Thymus (tissue), 11 donors: Measurements from ENCODE around the gene TLR5. TPM values are rescaled to one million over a fixed set of nuclear protein-coding genes. Genes with fewer than 3 reads are reported as not detected.

Experiments
- DNase-seq, 9 donors: peaks; one replicate each; pipeline ENCODE4 v3.0.0-alpha.2; 2013; ENCODE audit warnings: low spot score in 9 of 9, low read depth in 6 of 9, missing footprints in 1 of 9
- H3K27ac ChIP-seq, 2 donors: one replicate each; pipeline ENCODE4 v1.5.1; 2013; ENCODE audit warnings: control low read depth in 1 of 2, low read depth in 1 of 2, low read length in 1 of 2, mild to moderate bottlenecking in 1 of 2, moderate library complexity in 1 of 2
- H3K27me3 ChIP-seq, 2 donors: one replicate each; pipeline ENCODE4 v1.5.1; 2013; ENCODE audit warnings: low read length in 1 of 2; ENCODE audit not compliant: control insufficient read depth in 2 of 2, insufficient read depth in 1 of 2
- H3K36me3 ChIP-seq, 2 donors: one replicate each; pipeline ENCODE4 v1.5.1; 2013; ENCODE audit warnings: low read length in 1 of 2, mild to moderate bottlenecking in 1 of 2, moderate library complexity in 1 of 2; ENCODE audit not compliant: control insufficient read depth in 2 of 2, insufficient read depth in 2 of 2
- H3K4me1 ChIP-seq, 2 donors: one replicate each; pipeline ENCODE4 v1.5.1; 2013; ENCODE audit warnings: low read length in 2 of 2; ENCODE audit not compliant: control insufficient read depth in 2 of 2, insufficient read depth in 2 of 2
- H3K4me3 ChIP-seq, 2 donors: one replicate each; pipeline ENCODE4 v1.5.1; 2013; ENCODE audit warnings: low read length in 2 of 2, control low read depth in 1 of 2, mild to moderate bottlenecking in 1 of 2
- H3K9me3 ChIP-seq, 2 donors: one replicate each; pipeline ENCODE4 v1.5.1; 2013; ENCODE audit warnings: low read length in 1 of 2, mild to moderate bottlenecking in 1 of 2; ENCODE audit not compliant: control insufficient read depth in 2 of 2, insufficient read depth in 1 of 2
- WGBS: extraction: QIAGEN DNeasy Blood & Tissue Kit; methylation state at CpG from one replicate; pipeline ENCODE4 v1.1.7; 2013; 5-methylcytosine and 5-hydroxymethylcytosine counted together
- polyA plus RNA-seq: library from polyadenylated mRNA; stranded (reverse); fragments of 200-250 nt; gene quantifications from one replicate; pipeline ENCODE4 v1.2.3, GENCODE V29; 2013
- total RNA-seq: library from RNA; stranded (reverse); fragments of 120-200 nt; gene quantifications from one replicate; pipeline ENCODE4 v1.2.4, GENCODE V29; 2013
- donor health status: healthy.

Gene TLR5
- total and polyA plus RNA-seq, 2 donors, result 3.4 to 3.5 TPM

- WGBS, result 92% methylated on average over 10 of the region's 10 CpGs
- Histone ChIP-seq H3K36me3 (no peaks in the 10 kb centered on the region), H3K4me1 (no peaks in the 10 kb centered on the region), H3K9me3 (no peaks in the 10 kb centered on the region), H3K27ac (no peak overlapping the region), H3K4me3 (no peak overlapping the region), H3K27me3 (peaks cover 0 to 2% of the 10 kb centered on the region in 2 donors)
- no peak for DNase-seq
These were observed 68.4 kb downstream of the TLR5 start for GRCh38 chr1:223074445-223075300.

- Histone ChIP-seq H3K36me3 (no peaks in the 10 kb centered on the region), H3K27me3 (no peaks in the 10 kb centered on the region), H3K9me3 (no peaks in the 10 kb centered on the region), H3K4me3 (no peak overlapping the region), H3K27ac (no peak overlapping the region), H3K4me1 (no peaks in the 10 kb centered on the region)
- no peak for DNase-seq
- 95% methylated on average over 4 of the region's 4 CpGs for WGBS
These were observed 74.0 kb downstream of the TLR5 start for GRCh38 chr1:223068900-223069665.

- WGBS, result 98% methylated on average over 6 of the region's 6 CpGs
- no peak for DNase-seq
These were observed 75.1 kb downstream of the TLR5 start for GRCh38 chr1:223067914-223068313.

GRCh38 chr1:223066415-223066814 lies 76.6 kb downstream of the TLR5 start:
- DNase-seq, result no peak
- H3K36me3 ChIP-seq, result no peaks in the 10 kb centered on the region
- no peak overlapping the region for H3K4me3 ChIP-seq
- H3K27ac ChIP-seq, result no peak overlapping the region
- H3K4me1 ChIP-seq, result no peaks in the 10 kb centered on the region
- no peaks in the 10 kb centered on the region for H3K27me3 ChIP-seq
- no peaks in the 10 kb centered on the region for H3K9me3 ChIP-seq
- 88% methylated on average over 5 of the region's 5 CpGs for WGBS

More at GRCh38 chr1:223067914-223068313, 75.1 kb downstream of the TLR5 start:
- Histone ChIP-seq H3K36me3 (no peaks in the 10 kb centered on the region), H3K27ac (no peak overlapping the region), H3K4me1 (no peaks in the 10 kb centered on the region), H3K27me3 (no peaks in the 10 kb centered on the region), H3K4me3 (no peak overlapping the region), H3K9me3 (no peaks in the 10 kb centered on the region)

GRCh38 chr1:223062177-223062576 lies 80.9 kb downstream of the TLR5 start:
- Histone ChIP-seq H3K9me3 (no peaks in the 10 kb centered on the region), H3K27me3 (no peaks in the 10 kb centered on the region), H3K36me3 (no peaks in the 10 kb centered on the region), H3K27ac (no peak overlapping the region), H3K4me3 (no peak overlapping the region), H3K4me1 (no peaks in the 10 kb centered on the region)
- 86% methylated on average over 3 of the region's 3 CpGs for WGBS
- no peak for DNase-seq

GRCh38 chr1:223059526-223059925 lies 83.5 kb downstream of the TLR5 start:
- no peak overlapping the region for H3K4me3 ChIP-seq
- H3K27me3 ChIP-seq, result no peaks in the 10 kb centered on the region
- H3K9me3 ChIP-seq, result no peaks in the 10 kb centered on the region
- no peaks in the 10 kb centered on the region for H3K4me1 ChIP-seq
- no peak for DNase-seq
- WGBS, result 96% methylated on average over 9 of the region's 9 CpGs
- H3K36me3 ChIP-seq, result no peaks in the 10 kb centered on the region
- H3K27ac ChIP-seq, result no peak overlapping the region

Other genes starting within 250 kb of the TLR5 start
- gene SUSD4, start 220.9 kb upstream of the TLR5 start, total RNA-seq, result 4.6 TPM
- 5.2 TPM for gene SUSD4, start 220.9 kb upstream of the TLR5 start, polyA plus RNA-seq